GM18508 (cell line): Measurements from ENCODE around the gene MAP3K20.
"Not testable (repeated sequence)": the region's sequence is repeated elsewhere in the genome, so short reads cannot be mapped to it uniquely, and the experiment has no call there.

ENCODE experiments used
- ATAC-seq: cut with Tn5 transposase; IDR thresholded peaks from one replicate; pipeline ENCODE4 v1.9.1; 2021; ENCODE audit warnings: moderate number of reproducible peaks; ENCODE audit not compliant: insufficient read depth, unreplicated experiment

MAP3K20 gene

DNA sequence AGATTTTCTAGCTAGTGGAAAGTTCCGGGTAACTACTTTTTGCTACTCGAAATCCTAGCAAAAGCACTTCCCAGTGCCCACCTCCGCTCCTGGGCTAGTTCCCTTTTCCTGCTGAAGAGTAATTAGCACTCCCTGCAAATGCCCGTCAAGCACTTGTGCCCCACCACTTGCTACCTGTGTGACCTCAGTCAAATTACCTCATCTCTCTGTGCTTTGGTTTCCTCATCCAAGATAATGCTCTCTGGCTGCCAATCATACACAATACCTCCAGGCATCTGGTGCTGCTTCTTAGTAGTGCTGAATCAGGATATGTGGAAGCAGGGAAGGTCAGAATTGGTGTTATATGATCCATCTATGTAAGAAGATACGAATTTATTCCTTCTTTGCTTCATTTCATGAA lies 176.9 kb downstream of the MAP3K20 start:
- ATAC-seq, result no peak

DNA sequence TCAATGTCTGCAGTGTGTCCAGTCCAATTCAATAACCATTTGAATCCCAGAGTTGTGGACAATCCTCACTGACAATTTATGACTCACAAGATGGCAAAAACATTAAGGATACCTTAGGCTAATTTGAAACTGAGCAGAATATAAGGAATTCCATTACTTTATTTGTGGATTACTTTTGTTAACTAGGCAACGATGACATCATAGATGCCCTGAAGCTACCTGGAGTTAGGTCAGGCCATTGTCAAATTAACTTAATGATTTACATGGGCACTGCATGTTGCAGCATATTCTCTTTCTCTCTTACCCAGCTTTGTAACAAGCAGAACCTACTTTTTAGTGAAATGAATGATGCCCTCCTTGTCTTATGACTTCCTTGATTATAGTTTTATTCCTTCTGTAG lies 179.0 kb downstream of the MAP3K20 start:
- no peak for ATAC-seq

DNA sequence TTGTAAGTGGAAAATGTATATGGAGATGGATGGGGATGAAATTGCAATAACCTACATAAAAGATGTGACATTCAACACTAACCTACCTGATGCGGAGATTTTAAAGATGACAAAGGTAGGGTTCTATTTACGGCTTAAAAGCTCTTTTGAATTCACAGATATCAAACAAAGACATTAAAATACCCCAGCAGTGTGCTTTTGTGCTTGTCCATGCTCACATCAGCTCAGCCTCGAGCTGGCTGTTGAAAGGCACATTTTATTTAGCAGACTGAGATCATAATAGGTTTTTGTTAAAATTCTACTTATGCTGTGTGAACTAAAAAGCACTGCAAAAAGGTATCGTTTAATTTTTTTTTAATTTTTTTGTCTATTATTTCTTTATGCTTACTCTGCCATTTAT lies 183.1 kb downstream of the MAP3K20 start:
- ATAC-seq, result no peak

DNA sequence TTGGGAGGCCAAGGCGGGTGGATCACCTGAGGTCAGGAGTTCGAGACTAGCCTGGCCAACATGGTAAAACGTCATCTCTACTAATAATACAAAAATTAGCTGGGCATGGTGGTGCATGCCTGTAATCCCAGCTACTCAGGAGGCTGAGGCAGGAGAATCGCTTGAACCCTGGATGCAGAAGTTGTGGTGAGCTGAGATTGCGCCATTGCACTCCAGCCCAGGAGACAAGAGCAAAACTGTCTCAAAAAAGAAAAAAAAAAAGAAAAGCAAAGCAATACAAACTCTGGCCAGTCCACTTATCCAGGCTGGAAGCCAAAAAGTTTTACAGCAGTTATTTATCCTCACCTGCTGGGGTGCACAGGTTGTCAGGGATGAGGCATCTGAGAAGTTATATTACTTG lies 186.7 kb downstream of the MAP3K20 start:
- not testable (repeated sequence) for ATAC-seq

DNA sequence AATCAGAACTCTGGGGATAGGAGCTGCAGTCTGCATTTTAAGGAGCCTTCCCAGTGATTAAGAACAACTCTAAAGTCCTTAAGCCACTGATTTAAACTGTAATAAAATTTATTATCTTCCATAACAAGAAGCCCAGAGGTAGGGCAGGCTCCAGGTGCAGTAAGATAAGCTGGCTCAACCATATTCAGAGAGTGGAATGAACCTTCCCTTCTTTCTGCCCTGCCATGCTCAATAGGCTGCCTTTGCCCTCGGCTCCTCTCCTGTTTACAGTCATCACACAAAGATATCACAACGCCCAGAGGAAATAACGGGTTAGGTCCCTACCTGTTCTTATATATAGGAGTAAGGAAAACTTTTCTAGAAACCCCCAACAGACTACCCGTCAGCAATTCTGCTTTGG lies 188.5 kb downstream of the MAP3K20 start:
- no peak for ATAC-seq

DNA sequence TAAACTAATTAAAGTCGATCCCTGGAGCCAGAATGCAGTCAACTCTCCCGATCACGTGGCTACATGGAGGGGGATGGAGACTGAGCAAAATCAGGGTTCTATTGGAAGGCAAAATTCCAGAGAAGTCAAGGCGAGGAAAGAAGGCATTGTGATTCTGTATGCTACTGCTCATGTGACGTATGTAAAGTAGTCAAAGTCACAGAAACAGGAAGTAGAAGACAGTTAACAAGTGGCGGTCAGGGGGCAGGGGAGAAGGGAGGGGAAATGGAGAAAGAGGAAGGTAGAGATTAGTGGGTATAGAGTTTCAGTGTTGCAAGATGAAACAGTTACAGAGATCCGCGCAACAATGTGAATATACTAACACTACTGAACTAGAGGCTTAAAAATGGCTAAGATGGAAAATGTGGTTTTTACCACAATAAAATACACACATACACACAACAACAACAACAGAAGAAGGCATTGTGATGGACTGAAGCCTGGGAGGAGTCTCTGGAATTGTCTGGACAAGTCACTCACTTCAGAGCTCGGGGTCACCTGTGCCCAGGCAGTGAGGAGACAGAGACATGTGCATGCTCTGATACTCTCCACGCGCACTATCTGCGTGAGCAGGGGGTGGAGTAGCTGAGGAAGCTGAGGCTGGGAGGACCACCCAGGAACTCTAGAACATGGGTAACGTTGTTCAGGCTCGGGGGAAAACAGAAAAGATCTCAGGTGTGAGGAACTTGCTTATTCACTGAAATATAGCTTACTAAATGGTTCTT lies 189.1 kb downstream of the MAP3K20 start:
- peak; percentile 94 for ATAC-seq

DNA sequence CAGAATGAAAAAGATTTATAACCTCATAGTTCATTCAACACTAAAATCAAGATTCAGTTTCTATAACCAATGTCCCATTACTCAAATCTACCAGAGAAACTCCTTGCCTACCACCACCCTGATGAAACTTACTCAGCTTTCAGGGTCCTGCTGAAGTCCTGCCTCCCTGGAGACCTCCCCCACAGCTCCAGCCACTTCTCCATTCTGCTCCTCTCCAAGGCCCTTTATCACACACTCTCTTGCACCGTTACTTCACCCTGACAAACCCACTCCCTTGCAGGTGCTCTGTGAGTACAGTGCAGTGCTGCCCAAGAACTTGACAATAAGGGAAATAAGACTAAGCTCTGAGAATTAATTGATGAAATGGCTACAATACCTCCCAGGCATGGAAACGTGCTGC lies 195.5 kb downstream of the MAP3K20 start:
- ATAC-seq, result no peak

DNA sequence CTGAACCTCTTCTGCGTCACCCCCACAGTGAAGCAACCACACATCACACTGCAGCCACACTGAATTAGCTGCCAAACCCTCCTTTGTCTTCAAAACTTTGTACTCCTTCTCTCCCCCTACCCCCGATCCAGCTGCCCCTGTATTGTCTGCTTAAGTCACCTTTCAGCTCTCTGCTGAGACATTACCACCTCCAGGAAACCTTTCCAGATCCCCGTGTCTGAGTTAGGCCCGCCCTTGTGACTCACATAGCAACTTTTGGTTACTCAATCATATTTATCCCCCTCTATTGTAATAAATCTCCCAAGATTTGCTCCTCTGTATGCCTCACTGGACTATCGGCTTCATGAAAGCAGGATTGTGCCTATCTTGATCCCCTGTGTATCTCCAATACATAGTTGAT lies 196.2 kb downstream of the MAP3K20 start:
- ATAC-seq, result no peak

DNA sequence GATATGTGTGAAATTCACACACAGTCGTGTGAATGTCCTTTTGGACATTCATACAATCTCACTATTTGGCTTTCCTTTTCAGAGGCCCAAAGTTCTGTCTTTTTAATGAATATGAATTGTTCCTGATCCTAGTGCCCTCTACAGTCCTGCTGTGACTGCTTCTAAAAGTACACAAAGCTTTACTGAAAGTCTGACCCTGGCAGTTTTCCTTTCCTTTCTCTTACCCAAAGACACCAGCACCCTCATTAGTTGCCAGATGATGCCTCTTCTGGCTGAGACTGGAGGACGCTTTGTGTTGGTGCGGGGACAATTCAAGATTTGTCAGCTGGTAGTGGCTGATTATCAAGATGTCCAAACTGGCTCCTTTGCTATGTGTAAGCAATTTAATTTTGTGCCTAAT lies 197.2 kb downstream of the MAP3K20 start:
- no peak for ATAC-seq

DNA sequence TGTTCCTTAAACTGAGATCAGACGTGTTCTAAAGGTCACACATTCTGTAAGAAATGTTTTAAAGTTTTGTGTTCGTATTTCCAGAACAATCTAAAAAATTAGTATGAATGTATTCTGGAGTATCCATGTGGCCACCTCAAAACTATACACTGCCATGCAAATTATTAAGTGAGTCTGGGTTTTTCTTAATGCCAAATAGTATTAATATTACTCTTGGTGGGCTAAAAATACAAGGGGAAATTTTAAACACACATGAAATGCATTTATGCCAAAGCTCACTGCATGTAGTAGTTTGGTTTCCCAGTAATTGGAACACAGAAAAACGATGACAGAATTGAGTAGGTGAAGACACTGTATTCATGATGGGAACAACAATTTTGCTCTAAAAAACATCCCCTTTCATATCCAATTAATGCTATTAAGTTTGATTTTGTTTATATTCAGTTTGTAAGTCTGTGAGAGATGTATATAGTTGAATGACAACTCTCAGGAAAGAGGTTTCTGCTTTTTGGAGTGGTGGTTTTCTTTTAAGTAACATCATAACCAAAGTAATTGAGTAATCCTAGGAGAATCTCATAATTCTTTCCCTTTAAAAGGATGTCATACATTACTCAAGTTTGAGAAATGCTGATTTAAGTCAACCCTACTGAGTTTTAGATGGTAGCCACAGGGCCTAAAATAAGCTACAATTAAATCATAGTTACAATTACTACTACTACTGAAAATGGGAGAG lies 203.3 kb downstream of the MAP3K20 start:
- ATAC-seq, result no peak

DNA sequence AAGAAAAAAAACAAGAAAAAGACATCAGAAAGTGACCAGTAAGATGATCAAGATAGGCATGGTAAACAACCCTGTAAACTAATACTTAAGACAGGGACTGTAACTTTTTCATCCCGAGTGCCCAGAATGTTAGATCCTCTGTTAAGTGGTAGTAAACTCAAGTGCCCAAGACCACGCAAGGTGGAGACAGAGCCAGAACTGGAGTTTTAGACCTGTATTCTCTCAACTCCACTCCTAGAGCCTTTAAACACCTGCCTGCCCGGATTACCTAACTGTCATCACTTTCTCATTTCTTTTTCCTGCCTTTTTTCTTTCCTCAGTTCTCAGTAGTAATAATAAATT lies 203.9 kb downstream of the MAP3K20 start:
- no peak for ATAC-seq

DNA sequence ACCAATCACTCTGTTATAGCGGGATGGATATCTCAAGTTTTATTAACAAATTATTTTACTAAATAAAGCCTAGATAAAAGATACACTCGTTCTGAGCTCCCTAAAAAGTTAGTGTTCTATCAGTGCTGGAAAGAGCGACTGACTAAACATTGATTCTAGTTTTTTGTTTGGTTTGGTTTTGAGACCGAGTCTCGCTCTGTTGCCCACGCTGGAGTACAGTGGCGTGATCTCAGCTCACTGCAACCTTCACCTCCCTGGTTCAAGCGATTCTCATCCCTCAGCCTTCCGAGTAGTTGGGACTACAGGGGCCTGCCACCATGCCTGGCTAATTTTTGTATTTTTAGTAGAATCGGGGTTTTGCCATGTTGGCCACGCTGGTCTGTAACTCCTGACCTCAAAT lies 205.2 kb downstream of the MAP3K20 start:
- ATAC-seq, result no peak

DNA sequence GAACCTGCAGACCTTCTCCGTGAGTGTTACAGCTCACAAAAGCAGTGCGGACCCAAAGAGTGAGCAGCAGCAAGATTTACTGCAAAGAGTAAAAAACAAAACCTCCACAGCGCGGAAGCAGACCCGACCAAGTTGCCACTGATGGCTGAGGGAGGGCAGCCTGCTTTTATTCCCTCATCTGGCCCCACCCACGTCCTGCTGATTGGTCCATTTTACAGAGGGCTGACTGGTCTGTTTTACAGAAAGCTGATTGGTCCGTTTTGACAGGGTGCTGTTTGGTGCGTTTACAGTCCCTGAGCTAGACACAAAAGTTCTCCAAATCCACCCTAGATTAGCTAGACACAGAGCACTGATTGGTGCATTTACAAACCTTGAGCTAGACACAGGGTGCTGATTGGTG lies 206.3 kb downstream of the MAP3K20 start:
- ATAC-seq, result not testable (repeated sequence)

DNA sequence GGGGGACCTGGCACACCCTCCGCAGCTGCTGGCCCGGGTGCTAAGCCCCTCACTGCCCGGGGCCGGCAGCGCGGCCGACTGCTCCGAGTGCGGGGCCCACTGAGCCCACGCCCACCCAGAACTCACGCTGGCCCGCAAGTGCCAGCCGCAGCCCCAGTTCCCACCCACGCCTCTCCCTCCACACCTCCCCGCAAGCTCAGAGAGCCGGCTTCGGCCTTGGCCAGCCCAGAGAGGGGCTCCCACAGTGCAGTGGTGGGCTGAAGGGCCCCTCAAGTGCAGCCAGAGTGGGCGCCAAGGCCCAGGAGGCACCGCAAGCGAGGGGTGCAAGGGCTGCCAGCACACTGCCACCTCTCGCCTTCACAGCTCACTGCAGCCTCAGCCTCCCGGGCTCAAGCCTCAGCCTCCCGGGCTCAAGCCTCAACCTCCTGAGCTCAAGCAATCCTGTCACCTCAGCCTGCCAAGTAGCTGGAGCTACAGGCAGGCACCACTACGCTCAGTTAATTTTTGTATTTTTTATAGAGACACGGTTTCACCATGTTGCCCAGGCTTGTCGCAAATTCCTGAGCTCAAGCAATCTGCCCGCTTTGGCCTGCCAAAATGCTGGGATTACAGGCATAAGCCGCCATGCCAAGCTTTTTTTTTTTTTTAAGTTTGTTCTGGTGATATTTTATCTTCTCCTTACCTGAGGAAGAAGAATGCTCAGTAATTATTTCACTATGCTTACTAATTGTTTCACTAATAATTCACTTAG lies 207.3 kb downstream of the MAP3K20 start:
- no peak for ATAC-seq

DNA sequence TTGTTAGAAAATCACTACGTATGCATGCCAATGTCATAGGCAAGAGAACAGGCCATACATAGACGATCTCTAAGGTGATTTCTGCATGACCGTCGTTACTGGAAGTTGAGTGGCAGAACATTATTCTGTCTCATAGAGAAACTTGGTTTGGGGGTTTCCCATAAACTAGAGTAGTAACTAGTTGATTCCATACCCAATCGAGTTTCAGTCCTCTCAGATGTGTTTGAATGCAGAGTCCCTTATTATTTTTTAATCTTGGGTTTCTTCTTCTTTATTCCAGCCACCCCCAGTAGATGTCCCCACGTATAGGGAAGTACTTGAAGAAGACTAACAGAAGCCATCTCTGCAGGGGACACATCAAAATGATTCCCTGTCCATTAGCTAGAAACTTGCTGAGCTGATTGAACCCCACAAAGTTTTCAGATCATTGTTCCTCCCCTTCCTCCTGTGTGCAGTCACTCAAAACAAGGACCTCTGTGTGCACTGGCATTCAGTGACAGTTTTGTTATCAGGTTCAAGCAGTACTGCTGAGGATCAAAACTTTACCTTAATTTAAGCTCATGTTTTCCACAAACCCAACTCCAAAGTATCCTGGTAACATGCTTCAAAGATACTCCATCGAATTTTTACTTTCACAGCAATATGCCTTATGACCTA lies 210.6 kb downstream of the MAP3K20 start:
- peak; percentile 91 for ATAC-seq

DNA sequence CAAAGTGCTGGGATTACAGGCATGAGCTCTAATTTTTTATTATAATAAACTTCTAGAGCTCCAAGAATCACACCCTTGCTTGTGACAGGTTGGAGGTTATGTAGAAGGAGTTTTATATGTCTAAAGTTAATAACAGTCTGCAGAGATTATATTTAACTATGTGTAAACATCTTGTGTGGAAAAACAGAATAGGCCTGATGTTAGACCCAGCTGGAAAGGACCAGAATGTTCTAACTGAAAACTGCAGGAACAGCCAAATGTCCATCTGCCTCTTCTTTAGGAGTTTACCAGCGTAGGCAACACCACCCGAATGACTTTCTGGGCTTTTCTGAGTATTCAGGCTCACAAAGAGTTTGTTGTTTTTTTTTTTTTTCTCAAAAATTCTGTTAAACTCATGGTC lies 211.9 kb downstream of the MAP3K20 start:
- ATAC-seq, result no peak

DNA sequence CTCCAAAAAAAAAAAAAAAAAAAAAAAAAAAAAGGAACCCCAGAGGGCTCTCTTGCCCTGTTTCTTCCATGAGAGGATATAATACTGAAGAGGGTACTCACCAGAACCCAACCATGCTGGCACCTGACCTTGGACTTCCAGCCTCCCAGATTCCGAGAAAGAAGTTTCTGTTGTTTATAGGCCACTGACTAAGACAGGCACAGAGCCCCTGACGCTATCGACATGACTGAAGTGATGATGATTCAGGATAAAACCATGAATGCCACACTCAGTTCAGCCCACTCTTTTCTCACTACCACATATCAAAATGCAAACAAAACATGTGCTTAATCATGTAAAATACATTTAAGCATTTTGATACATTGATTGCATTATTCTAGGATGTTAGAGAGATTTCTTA lies 212.9 kb downstream of the MAP3K20 start:
- ATAC-seq, result no peak

DNA sequence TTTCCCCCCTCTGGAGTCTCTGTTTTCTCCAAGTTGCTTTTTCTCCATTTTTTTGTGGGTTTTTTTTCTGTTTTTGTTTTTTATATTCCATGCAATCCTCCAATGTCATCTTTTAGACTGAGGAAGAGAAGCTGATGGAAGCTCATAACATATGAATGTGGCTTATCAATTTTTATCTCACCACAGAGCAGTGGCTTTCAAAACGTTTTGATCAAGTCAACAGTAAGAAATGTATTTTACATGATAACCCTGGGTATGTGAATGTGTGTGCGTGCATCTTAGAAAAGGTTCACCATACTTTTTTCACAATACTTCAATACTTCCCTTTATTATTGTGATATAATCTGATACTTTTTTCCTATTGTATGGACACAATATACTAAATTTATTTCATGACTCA lies 214.4 kb downstream of the MAP3K20 start:
- no peak for ATAC-seq

DNA sequence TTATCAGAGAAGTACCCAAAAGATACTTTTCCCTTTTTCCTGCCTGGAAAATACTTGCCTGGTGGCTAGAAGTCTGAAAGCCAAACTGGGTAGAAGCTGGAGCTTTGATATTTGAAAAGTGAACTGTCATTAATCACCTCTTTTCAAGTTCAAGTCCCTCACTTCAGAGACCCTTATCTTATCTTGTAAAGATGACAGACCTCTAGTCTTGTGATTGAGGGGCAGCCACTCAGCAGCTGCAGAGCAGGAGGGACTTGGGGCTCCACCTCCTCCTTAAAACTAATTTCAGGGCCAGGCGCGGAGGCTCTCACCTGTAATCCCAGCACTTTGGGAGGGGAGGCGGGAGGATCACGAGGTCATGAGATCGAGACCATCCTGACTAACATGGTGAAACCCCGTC lies 214.9 kb downstream of the MAP3K20 start:
- no peak for ATAC-seq

DNA sequence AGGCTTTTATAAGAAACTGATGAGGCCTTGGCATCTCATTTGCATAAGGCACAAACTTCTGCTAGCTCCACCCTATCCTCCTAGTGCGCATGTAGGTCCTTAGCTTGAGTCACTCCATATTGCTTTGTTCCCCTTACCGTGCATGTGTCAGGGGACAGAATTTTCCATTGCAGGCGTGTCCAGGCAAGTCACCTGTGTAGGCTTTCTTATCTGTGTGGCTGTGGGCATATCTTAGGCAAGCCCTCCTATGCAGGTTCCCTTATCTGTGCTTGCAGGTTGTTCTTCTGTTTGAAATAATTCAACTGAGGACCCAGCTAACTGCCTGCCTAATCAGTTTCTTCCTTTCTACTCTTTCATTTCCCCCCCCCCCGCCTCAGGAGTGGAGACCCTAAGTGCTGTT lies 215.8 kb downstream of the MAP3K20 start:
- ATAC-seq, result no peak

DNA sequence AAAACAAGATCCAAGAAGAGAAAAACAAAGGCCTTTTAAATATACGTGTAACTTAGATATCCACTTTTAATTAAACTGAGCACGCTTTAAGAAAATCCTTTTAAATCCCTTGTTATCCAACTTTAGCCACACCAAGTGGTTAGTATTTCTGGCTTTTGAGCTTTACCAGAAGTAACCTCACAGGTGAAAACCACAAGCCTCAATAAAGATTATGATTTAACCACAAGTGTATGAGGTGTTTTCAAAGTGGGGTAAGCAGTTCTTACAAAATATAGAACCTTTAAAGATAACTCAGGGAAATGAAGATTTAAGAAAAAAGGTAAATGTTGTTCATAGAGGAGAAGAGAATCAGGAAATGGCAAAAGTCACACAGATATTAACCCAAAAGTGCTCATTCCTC lies 220.6 kb downstream of the MAP3K20 start:
- ATAC-seq, result no peak
